Kidney (tissue), 14 donors: Measurements from ENCODE around the gene RAD51B. TPM values are rescaled to one million over a fixed set of nuclear protein-coding genes. Genes with fewer than 3 reads are reported as not detected.

Experiments used
- DNase-seq, 5 donors: peaks; one replicate each; pipeline ENCODE4 v3.0.0-alpha.2; 2013 to 2020
- FAIRE-seq: peaks from 2 replicates; lab custom pipeline; 2012; peaks lifted over from hg19 to GRCh38; lab: Jason Lieb, UNC
- H3K27ac ChIP-seq, 2 donors: one replicate each; pipeline ENCODE4 v1.7.0; 2013; ENCODE audit warnings: low read depth in 2 of 2, low read length in 2 of 2, inconsistent platforms in 1 of 2
- H3K27me3 ChIP-seq: one replicate; pipeline ENCODE4 v1.7.1; 2013; ENCODE audit warnings: low read length, inconsistent platforms; ENCODE audit not compliant: control insufficient read depth, insufficient read depth
- H3K36me3 ChIP-seq, 3 donors: one replicate each; pipeline versions ENCODE4 v1.7.0 to v1.7.1; 2013; ENCODE audit warnings: low read length in 3 of 3, control low read depth in 1 of 3, inconsistent platforms in 1 of 3; ENCODE audit not compliant: insufficient read depth in 3 of 3, control insufficient read depth in 2 of 3
- H3K4me1 ChIP-seq, 3 donors: one replicate each; pipeline versions ENCODE4 v1.7.0 to v1.7.1; 2013; ENCODE audit warnings: low read length in 3 of 3, inconsistent platforms in 1 of 3, low read depth in 1 of 3; ENCODE audit not compliant: control insufficient read depth in 2 of 3, insufficient read depth in 2 of 3
- H3K4me3 ChIP-seq, 3 donors: one replicate each; pipeline versions ENCODE4 v1.7.0 to v1.8.1; 2013; ENCODE audit warnings: low read length in 3 of 3, control low read depth in 1 of 3, inconsistent platforms in 1 of 3
- H3K9ac ChIP-seq, 3 donors: one replicate each; pipeline versions ENCODE4 v1.7.0 to v1.7.1; 2013; ENCODE audit warnings: low read length in 3 of 3, control low read depth in 1 of 3, inconsistent platforms in 1 of 3
- H3K9me3 ChIP-seq, 3 donors: one replicate each; pipeline versions ENCODE4 v1.7.0 to v1.7.1; 2013; ENCODE audit warnings: low read length in 3 of 3, control low read depth in 1 of 3, inconsistent platforms in 1 of 3; ENCODE audit not compliant: control insufficient read depth in 2 of 3, insufficient read depth in 1 of 3
- intact Hi-C: fragments of 100-400 bp; cut with DNase I; formaldehyde crosslinking; loops from one replicate; pipeline ENCODE4 v1.11.1; 2022
- polyA plus RNA-seq: library from polyadenylated mRNA; stranded (reverse); fragments of 350-450 nt; fragmentation: Illumina TruSeq; extraction: RNeasy Lipid Tissue Mini Kit (QIAGEN cat#74804); gene quantifications from one replicate; pipeline ENCODE4 v1.2.3, GENCODE V29; 2014; ENCODE audit warnings: low read depth, low replicate concordance; ENCODE audit not compliant: insufficient read depth
- total RNA-seq: library from RNA; stranded (reverse); fragmentation: NEBNext Ultra II Directional; extraction: Animal tissue kit (Norgen Biotek cat#: 25700); gene quantifications from one replicate; pipeline ENCODE4 v1.2.1, GENCODE V29; 2021
- TF ChIP-seq, protein P1 (sequence below): IDR thresholded peaks from 3 replicates; pipeline ENCODE4 v1.5.1; 2012; ENCODE audit warnings: mild to moderate bottlenecking, moderate library complexity, borderline replicate concordance; ENCODE audit not compliant: insufficient read depth; ENCODE audit errors: extremely low read depth
- donor health status: control.
- donor health status: control.
- donor health status: control.
- donor health status: control.
- donor health status: control.
- donor health status: DM: yes; HTN: yes; CAD: no.
- donor health status: Normal renal cell carcinoma (clear cell type).

Gene RAD51B
- total and polyA plus RNA-seq, 2 donors from 2014 or later, result 6.9 to 18.0 TPM

DNA sequence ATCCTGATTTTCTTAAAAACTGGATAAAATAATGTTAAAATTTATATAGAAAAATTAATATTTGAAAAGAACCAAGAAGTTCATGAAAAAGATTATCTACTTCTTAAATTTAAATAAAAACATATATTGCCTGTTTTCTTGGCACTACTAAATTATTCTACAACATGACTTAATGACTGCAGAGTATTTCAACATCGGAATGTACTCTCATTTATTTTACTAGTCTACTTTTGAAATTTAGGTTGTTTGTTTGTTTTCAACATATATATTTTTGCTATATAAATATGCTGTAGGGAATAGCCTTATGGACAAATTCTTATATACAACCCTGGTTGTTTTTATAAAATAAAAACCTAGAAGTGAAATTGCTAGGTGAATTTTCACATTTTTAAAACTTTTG, 231.6 kb downstream of the RAD51B start:
- Histone ChIP-seq H3K9me3 (no peaks in the 10 kb centered on the region), H3K36me3 (no peaks in the 10 kb centered on the region), H3K4me1 (no peaks in the 10 kb centered on the region), H3K27ac (no peak overlapping the region), H3K27me3 (no peaks in the 10 kb centered on the region), H3K4me3 (no peak overlapping the region), H3K9ac (no peak overlapping the region)
- FAIRE-seq, result peak; percentile 84
- no peak for DNase-seq
- intact Hi-C loops, result no loop called here
- TF ChIP-seq, protein P1, sequence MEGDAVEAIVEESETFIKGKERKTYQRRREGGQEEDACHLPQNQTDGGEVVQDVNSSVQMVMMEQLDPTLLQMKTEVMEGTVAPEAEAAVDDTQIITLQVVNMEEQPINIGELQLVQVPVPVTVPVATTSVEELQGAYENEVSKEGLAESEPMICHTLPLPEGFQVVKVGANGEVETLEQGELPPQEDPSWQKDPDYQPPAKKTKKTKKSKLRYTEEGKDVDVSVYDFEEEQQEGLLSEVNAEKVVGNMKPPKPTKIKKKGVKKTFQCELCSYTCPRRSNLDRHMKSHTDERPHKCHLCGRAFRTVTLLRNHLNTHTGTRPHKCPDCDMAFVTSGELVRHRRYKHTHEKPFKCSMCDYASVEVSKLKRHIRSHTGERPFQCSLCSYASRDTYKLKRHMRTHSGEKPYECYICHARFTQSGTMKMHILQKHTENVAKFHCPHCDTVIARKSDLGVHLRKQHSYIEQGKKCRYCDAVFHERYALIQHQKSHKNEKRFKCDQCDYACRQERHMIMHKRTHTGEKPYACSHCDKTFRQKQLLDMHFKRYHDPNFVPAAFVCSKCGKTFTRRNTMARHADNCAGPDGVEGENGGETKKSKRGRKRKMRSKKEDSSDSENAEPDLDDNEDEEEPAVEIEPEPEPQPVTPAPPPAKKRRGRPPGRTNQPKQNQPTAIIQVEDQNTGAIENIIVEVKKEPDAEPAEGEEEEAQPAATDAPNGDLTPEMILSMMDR, result no peak

DNA sequence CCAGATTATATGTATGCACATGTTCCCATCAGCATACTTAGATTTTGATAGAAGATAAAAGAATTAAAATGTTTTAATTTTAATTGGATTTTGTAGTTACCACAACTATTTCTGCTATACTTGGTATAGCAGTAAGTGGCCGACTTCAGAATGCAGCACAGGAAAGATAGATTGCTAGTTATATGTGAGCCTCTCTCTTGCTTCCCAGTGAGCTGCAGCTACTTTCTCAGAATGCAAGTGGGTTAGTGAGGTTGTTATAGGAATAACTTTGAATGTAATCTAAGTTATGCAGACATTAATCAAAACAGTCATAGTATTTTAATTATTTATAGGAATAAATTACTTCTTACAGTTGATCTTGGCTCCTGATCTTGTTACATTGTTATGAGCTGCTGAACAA, 240.6 kb downstream of the RAD51B start:
- Histone ChIP-seq H3K9me3 (no peaks in the 10 kb centered on the region), H3K36me3 (no peaks in the 10 kb centered on the region), H3K27ac (no peak overlapping the region), H3K4me3 (no peak overlapping the region), H3K4me1 (no peaks in the 10 kb centered on the region), H3K27me3 (no peaks in the 10 kb centered on the region), H3K9ac (no peak overlapping the region)
- DNase-seq (peak in 2 of 5 donors; percentile 16 to 26), FAIRE-seq (no peak)
- intact Hi-C loops, result no loop called here
- TF ChIP-seq, protein P1, result no peak

DNA sequence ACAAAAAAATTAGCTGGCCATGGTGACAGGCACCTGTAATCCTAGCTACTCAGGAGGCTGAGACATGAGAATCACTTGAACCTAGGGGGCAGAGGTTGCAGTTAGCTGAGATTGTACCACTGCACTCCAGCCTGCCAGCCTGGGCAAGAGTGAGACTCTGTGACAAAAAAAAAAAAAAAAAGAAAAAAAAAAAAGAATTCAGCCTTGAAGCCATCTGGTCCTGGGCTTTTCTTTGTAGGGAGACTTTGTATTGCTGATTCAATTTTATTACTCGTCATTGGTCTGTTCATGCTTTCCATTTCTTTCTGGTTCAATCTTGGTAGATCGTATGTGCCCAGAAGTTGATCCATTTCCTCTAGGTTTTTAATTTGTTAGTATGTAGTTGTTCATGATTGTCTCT, 243.1 kb downstream of the RAD51B start:
- H3K9ac ChIP-seq, result no peak overlapping the region
- no peaks in the 10 kb centered on the region for H3K4me1 ChIP-seq
- H3K27me3 ChIP-seq, result no peaks in the 10 kb centered on the region
- DNase-seq (no peak), FAIRE-seq (no peak)
- H3K36me3 ChIP-seq, result no peaks in the 10 kb centered on the region
- intact Hi-C loops, result no loop called here
- TF ChIP-seq, protein P1, result no peak
- H3K27ac ChIP-seq, result no peak overlapping the region
- H3K4me3 ChIP-seq, result no peak overlapping the region
- no peaks in the 10 kb centered on the region for H3K9me3 ChIP-seq

DNA sequence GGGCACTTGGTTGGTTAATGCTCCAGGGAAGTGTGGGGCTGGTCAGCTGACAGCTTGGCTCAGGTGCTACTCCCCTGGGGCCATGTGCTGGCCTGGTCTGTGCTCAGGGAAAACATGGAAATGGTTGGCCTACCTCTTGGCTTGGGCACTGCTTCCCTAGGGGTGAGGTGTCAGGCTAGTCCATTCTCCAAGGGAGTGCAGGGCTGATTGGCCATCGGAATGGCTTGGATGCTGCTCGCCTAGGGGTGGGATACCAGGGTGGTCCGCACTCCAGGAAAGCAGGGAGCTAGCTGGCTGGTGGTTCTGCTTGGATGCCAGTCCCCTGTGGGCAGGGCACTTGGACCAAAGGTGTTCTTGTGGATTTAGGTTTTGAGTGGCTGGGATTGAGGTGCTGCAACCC, 245.7 kb downstream of the RAD51B start:
- H3K36me3 ChIP-seq, result no peaks in the 10 kb centered on the region
- TF ChIP-seq, protein P1, result no peak
- H3K9me3 ChIP-seq, result no peaks in the 10 kb centered on the region
- FAIRE-seq, result no peak
- intact Hi-C loops, result no loop called here
- peak in 1 of 5 donors; percentile 41 for DNase-seq
- no peaks in the 10 kb centered on the region for H3K4me1 ChIP-seq
- no peak overlapping the region for H3K27ac ChIP-seq
- no peaks in the 10 kb centered on the region for H3K27me3 ChIP-seq
- H3K9ac ChIP-seq, result no peak overlapping the region
- no peak overlapping the region for H3K4me3 ChIP-seq
